Activated T-helper 2 cell treated with anti-CD3 and anti-CD28 coated beads, Interferon-gamma antibody, Interleukin-2, Interleukin-4, amounts not matched to agents 10 μg/mL and 5 μg/mL and 100 μg/mL, durations not matched to agents 14 hours and 24 hours and 36 hours (primary cell): ENCODE data around the gene IL1B. TPM values are rescaled to one million over a fixed set of nuclear protein-coding genes. Genes with fewer than 3 reads are reported as not detected.

ENCODE experiments used
- DNase-seq: peaks from one replicate; pipeline ENCODE4 v3.0.0; 2021; ENCODE audit warnings: low spot score
- H3K27ac Mint-ChIP-seq: one replicate; pipeline ENCODE4 v1.8.0; 2021; ENCODE audit warnings: mixed read lengths
- H3K27me3 Mint-ChIP-seq: one replicate; pipeline ENCODE4 v1.8.0; 2021; ENCODE audit warnings: low read depth, mixed read lengths
- H3K36me3 Mint-ChIP-seq: one replicate; pipeline ENCODE4 v1.8.0; 2021; ENCODE audit warnings: low read depth, mixed read lengths
- H3K4me1 Mint-ChIP-seq: one replicate; pipeline ENCODE4 v1.8.0; 2021; ENCODE audit warnings: low read depth, mixed read lengths
- H3K4me3 Mint-ChIP-seq: one replicate; pipeline ENCODE4 v1.8.0; 2021; ENCODE audit warnings: low read depth, mild to moderate bottlenecking, moderate library complexity, mixed read lengths
- H3K9me3 Mint-ChIP-seq: one replicate; pipeline ENCODE4 v1.8.0; 2021; ENCODE audit warnings: mixed read lengths
- intact Hi-C: fragments of 100-400 bp; cut with micrococcal nuclease; formaldehyde crosslinking; loops from one replicate; pipeline ENCODE4 v1.15.1; 2023
- total RNA-seq: library from RNA; stranded (reverse); gene quantifications from 2 replicates; pipeline ENCODE4 v1.2.3, GENCODE V29; 2022

IL1B gene
- total RNA-seq, 1 donor from 2014 or later: not detected

- Mint-ChIP-seq H3K36me3 (no peaks in the 10 kb centered on the region), H3K27me3 (peaks cover 12% of the 10 kb centered on the region), H3K4me1 (peaks cover 18% of the 10 kb centered on the region), H3K9me3 (no peaks in the 10 kb centered on the region), H3K27ac (no peak overlapping the region), H3K4me3 (no peak overlapping the region)
- DNase-seq: no peak
- intact Hi-C loops: no loop called here
Observed at GRCh38 chr2:112831513-112831845, 5.1 kb downstream of the IL1B start.

GRCh38 chr2:112830682-112831512 lies 5.7 kb downstream of the IL1B start:
- no peak for DNase-seq
- Mint-ChIP-seq H3K36me3 (no peaks in the 10 kb centered on the region), H3K27me3 (peaks cover 7% of the 10 kb centered on the region), H3K4me3 (no peak overlapping the region), H3K9me3 (no peaks in the 10 kb centered on the region), H3K27ac (no peak overlapping the region), H3K4me1 (peaks cover 19% of the 10 kb centered on the region)
- intact Hi-C loops: no loop called here

- no peak for DNase-seq
- no peak overlapping the region for H3K4me3 Mint-ChIP-seq
- no peak overlapping the region for H3K27ac Mint-ChIP-seq
- peaks cover 5% of the 10 kb centered on the region for H3K27me3 Mint-ChIP-seq
- H3K36me3 Mint-ChIP-seq: no peaks in the 10 kb centered on the region
- H3K9me3 Mint-ChIP-seq: no peaks in the 10 kb centered on the region
- peaks cover 21% of the 10 kb centered on the region for H3K4me1 Mint-ChIP-seq
- intact Hi-C loops: loop anchor here (10.0 kb wide), 2 partner anchors 55 to 185 kb away; partner anchors contain the start of gene SLC20A1
Observed at GRCh38 chr2:112829961-112830681, 6.5 kb downstream of the IL1B start.

- Mint-ChIP-seq H3K27ac (no peak overlapping the region), H3K9me3 (no peaks in the 10 kb centered on the region), H3K36me3 (no peaks in the 10 kb centered on the region), H3K27me3 (peaks cover 5% of the 10 kb centered on the region), H3K4me3 (no peak overlapping the region), H3K4me1 (peaks cover 25% of the 10 kb centered on the region)
- intact Hi-C loops: loop anchor here (10.0 kb wide), 2 partner anchors 55 to 185 kb away; partner anchors contain the start of gene SLC20A1
- no peak for DNase-seq
Observed at GRCh38 chr2:112829101-112829960, 7.2 kb downstream of the IL1B start.

GRCh38 chr2:112828251-112828691 lies 8.3 kb downstream of the IL1B start:
- H3K4me1 Mint-ChIP-seq: peaks cover 30% of the 10 kb centered on the region
- H3K4me3 Mint-ChIP-seq: no peak overlapping the region
- peaks cover 5% of the 10 kb centered on the region for H3K27me3 Mint-ChIP-seq
- H3K36me3 Mint-ChIP-seq: no peaks in the 10 kb centered on the region
- DNase-seq: no peak
- H3K9me3 Mint-ChIP-seq: no peaks in the 10 kb centered on the region
- H3K27ac Mint-ChIP-seq: peak overlapping the region; percentile 25
- intact Hi-C loops: loop anchor here (10.0 kb wide), 2 partner anchors 53 to 183 kb away; partner anchors contain the start of gene SLC20A1

GRCh38 chr2:112827604-112828185 lies 8.9 kb downstream of the IL1B start:
- Mint-ChIP-seq H3K27me3 (peaks cover 5% of the 10 kb centered on the region), H3K4me1 (peaks cover 32% of the 10 kb centered on the region), H3K27ac (peak overlapping the region; percentile 19), H3K4me3 (no peak overlapping the region), H3K36me3 (no peaks in the 10 kb centered on the region), H3K9me3 (no peaks in the 10 kb centered on the region)
- intact Hi-C loops: loop anchor here (10.0 kb wide), 2 partner anchors 53 to 183 kb away; partner anchors contain the start of gene SLC20A1
- DNase-seq: no peak

- no peak overlapping the region for H3K4me3 Mint-ChIP-seq
- no peaks in the 10 kb centered on the region for H3K36me3 Mint-ChIP-seq
- intact Hi-C loops: loop anchor here (10.0 kb wide), 2 partner anchors 52 to 182 kb away; partner anchors contain the start of gene SLC20A1
- no peaks in the 10 kb centered on the region for H3K9me3 Mint-ChIP-seq
- H3K4me1 Mint-ChIP-seq: peaks cover 38% of the 10 kb centered on the region
- no peak overlapping the region for H3K27ac Mint-ChIP-seq
- H3K27me3 Mint-ChIP-seq: peaks cover 5% of the 10 kb centered on the region
- DNase-seq: no peak
Observed at GRCh38 chr2:112827009-112827408, 9.6 kb downstream of the IL1B start.

- Mint-ChIP-seq H3K27me3 (peaks cover 2% of the 10 kb centered on the region), H3K36me3 (no peaks in the 10 kb centered on the region), H3K4me1 (peaks cover 51% of the 10 kb centered on the region), H3K27ac (no peak overlapping the region), H3K4me3 (no peak overlapping the region), H3K9me3 (no peaks in the 10 kb centered on the region)
- intact Hi-C loops: loop anchor here (10.0 kb wide), 2 partner anchors 51 to 181 kb away; partner anchors contain the start of gene SLC20A1
- DNase-seq: no peak
Observed at GRCh38 chr2:112825706-112826105, 10.9 kb downstream of the IL1B start.

GRCh38 chr2:112824694-112825085 lies 11.9 kb downstream of the IL1B start:
- intact Hi-C loops: loop anchor here (10.0 kb wide), 2 partner anchors 50 to 180 kb away; partner anchors contain the start of gene SLC20A1

GRCh38 chr2:112821682-112822081 lies 14.9 kb downstream of the IL1B start:
- H3K4me3 Mint-ChIP-seq: peak overlapping the region; percentile 33
- peaks cover 41% of the 10 kb centered on the region for H3K4me1 Mint-ChIP-seq
- peak; percentile 20 for DNase-seq
- intact Hi-C loops: loop anchor here (1.0 to 10.0 kb wide), 7 partner anchors 13 to 177 kb away; partner anchors contain the start of gene SLC20A1
- H3K36me3 Mint-ChIP-seq: no peaks in the 10 kb centered on the region
- peak overlapping the region; percentile 78 for H3K27ac Mint-ChIP-seq
- no peaks in the 10 kb centered on the region for H3K9me3 Mint-ChIP-seq
- H3K27me3 Mint-ChIP-seq: no peaks in the 10 kb centered on the region

More at GRCh38 chr2:112824694-112825085, 11.9 kb downstream of the IL1B start:
- Mint-ChIP-seq H3K4me3 (no peak overlapping the region), H3K9me3 (no peaks in the 10 kb centered on the region), H3K27me3 (no peaks in the 10 kb centered on the region), H3K27ac (no peak overlapping the region), H3K4me1 (peaks cover 58% of the 10 kb centered on the region), H3K36me3 (no peaks in the 10 kb centered on the region)
- DNase-seq: no peak

GRCh38 chr2:112821142-112821541 lies 15.4 kb downstream of the IL1B start:
- Mint-ChIP-seq H3K36me3 (no peaks in the 10 kb centered on the region), H3K9me3 (no peaks in the 10 kb centered on the region), H3K4me1 (peaks cover 41% of the 10 kb centered on the region), H3K27ac (peak overlapping the region; percentile 78), H3K4me3 (no peak overlapping the region), H3K27me3 (no peaks in the 10 kb centered on the region)
- DNase-seq: peak; percentile 18
- intact Hi-C loops: loop anchor here (1.0 to 10.0 kb wide), 7 partner anchors 13 to 176 kb away; partner anchors contain the start of gene SLC20A1
